H1 (cell line): ENCODE data around the gene TMEM151B. TPM values are rescaled to one million over a fixed set of nuclear protein-coding genes. Genes with fewer than 3 reads are reported as not detected.

Experiments used
- BACH1 ChIP-seq: IDR thresholded peaks from 2 replicates; pipeline ENCODE4 v1.6.1; 2012; ENCODE audit warnings: low read length, improper control_type of control experiment
- GABPA ChIP-seq: IDR thresholded peaks from 2 replicates; pipeline ENCODE4 v1.6.1; 2011; ENCODE audit warnings: mild to moderate bottlenecking, low read length, moderate library complexity, borderline replicate concordance; ENCODE audit not compliant: insufficient read depth
- KDM5A ChIP-seq: fragments of 200-600 bp; IDR thresholded peaks from 2 replicates; pipeline ENCODE4 v1.7.1; 2012; ENCODE audit warnings: mild to moderate bottlenecking, low read length, inconsistent platforms, mixed read lengths
- RFX5 ChIP-seq: IDR thresholded peaks from 2 replicates; pipeline ENCODE4 v1.6.1; 2011; ENCODE audit warnings: low read depth, low read length, improper control_type of control experiment, borderline replicate concordance
- SIN3A ChIP-seq, 2 experiments: IDR thresholded peaks in 1 of 2; conservative IDR thresholded peaks in 1 of 2; 2 replicates each; pipeline ENCODE4 v1.6.1; 2011 to 2012; ENCODE audit warnings: low read length in 2 of 2, improper control_type of control experiment in 1 of 2, low read depth in 1 of 2, mild to moderate bottlenecking in 1 of 2
- SIRT6 ChIP-seq: IDR thresholded peaks from one replicate; pipeline ENCODE4 v1.7.1; 2012; ENCODE audit warnings: low read length, inconsistent platforms
- SP2 ChIP-seq: IDR thresholded peaks from 2 replicates; pipeline ENCODE4 v1.6.1; 2012; ENCODE audit warnings: mild to moderate bottlenecking, low read length, inconsistent platforms
- TEAD4 ChIP-seq: IDR thresholded peaks from 2 replicates; pipeline ENCODE4 v1.6.1; 2012; ENCODE audit warnings: low read depth, low read length, inconsistent platforms, mixed read lengths
- polyA plus RNA-seq, 7 experiments: library from polyadenylated mRNA; depleted of rRNA in 3 of 7; stranded (reverse) in 5 of 7; unstranded in 2 of 7; fragments of >200 nt in 5 of 7; fragments of 200-250 nt in 2 of 7; gene quantifications; 1 replicate in 5 of 7; 2 replicates in 1 of 7; 4 replicates in 1 of 7; pipeline versions ENCODE4 v1.2.1 to v1.2.3, GENCODE V29; 2011 to 2013; ENCODE audit warnings: missing spikeins in 2 of 7, mixed read lengths in 2 of 7
- total RNA-seq: library from RNA; stranded (reverse); fragmentation: NEBNext Ultra II Directional; extraction: Animal tissue kit (Norgen Biotek cat#: 25700); gene quantifications from 2 replicates; pipeline ENCODE4 v1.2.1, GENCODE V29; 2021
- TF ChIP-seq, protein P1 (sequence below): IDR thresholded peaks from 2 replicates; pipeline ENCODE4 v1.6.1; 2012; ENCODE audit warnings: inconsistent platforms

The TMEM151B gene
- total and polyA plus RNA-seq, 2 of the 8 experiments (the other 6 are each of a cell fraction or from before 2014, with no cell fraction given), result 8.0 to 15.5 TPM

GRCh38 chr6:44237021-44237812 is 33.0 kb upstream of the TMEM151B start (continued):
- no peak for TF ChIP-seq TEAD4
- no peak for TF ChIP-seq SIRT6
- TF ChIP-seq RFX5, result no peak
- TF ChIP-seq SIN3A (conservative IDR thresholded peaks at IDR 0.05 in 1 of 2, IDR thresholded peaks at IDR 0.05 in 1 of 2; ENCODE audit: low read depth in 1 of 2, low read length in 2 of 2), result peak in 1 of 2 experiments; percentile 72; a peak in 1 of 4 replicates
- TF ChIP-seq, protein P1, sequence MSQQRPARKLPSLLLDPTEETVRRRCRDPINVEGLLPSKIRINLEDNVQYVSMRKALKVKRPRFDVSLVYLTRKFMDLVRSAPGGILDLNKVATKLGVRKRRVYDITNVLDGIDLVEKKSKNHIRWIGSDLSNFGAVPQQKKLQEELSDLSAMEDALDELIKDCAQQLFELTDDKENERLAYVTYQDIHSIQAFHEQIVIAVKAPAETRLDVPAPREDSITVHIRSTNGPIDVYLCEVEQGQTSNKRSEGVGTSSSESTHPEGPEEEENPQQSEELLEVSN, result 0 out of 2 replicates have a peak, but pooled peaks have one; percentile 17
- TF ChIP-seq GABPA, result no peak
- TF ChIP-seq SP2, result no peak
- no peak for TF ChIP-seq BACH1
- no peak for TF ChIP-seq KDM5A
